ENCODE results near the gene CCNI.

GRCh38 chr4:77092975-77093374, 17.2 kb upstream of the CCNI start:
- TF ChIP-seq CTCF (IDR thresholded peaks at IDR 0.05) (no peak), POLR2A (IDR thresholded peaks at IDR 0.05) (no peak)

All from Peyer's patch (tissue), 4 donors.